HG03025 (cell line): Measurements from ENCODE around the gene TDRD7.
"Not testable (repeated sequence)": the region's sequence is repeated elsewhere in the genome, so short reads cannot be mapped to it uniquely, and the experiment has no call there.

Experiments
- ATAC-seq: cut with Tn5 transposase; IDR thresholded peaks from one replicate; pipeline ENCODE4 v1.9.1; 2021; ENCODE audit warnings: mild to moderate bottlenecking, moderate library complexity; ENCODE audit not compliant: unreplicated experiment, low FRiP score

Gene TDRD7

GRCh38 chr9:97418880-97419279 is 7.0 kb downstream of the TDRD7 start:
- ATAC-seq, result no peak

GRCh38 chr9:97419309-97419867 is 7.5 kb downstream of the TDRD7 start:
- no peak for ATAC-seq

GRCh38 chr9:97425336-97425972 is 13.6 kb downstream of the TDRD7 start:
- ATAC-seq, result no peak

GRCh38 chr9:97425973-97426336 is 14.1 kb downstream of the TDRD7 start:
- no peak for ATAC-seq

- ATAC-seq, result no peak
Measured at GRCh38 chr9:97427885-97428284, 16.0 kb downstream of the TDRD7 start.

- no peak for ATAC-seq
Measured at GRCh38 chr9:97430316-97431043, 18.6 kb downstream of the TDRD7 start.

GRCh38 chr9:97431044-97431441 is 19.1 kb downstream of the TDRD7 start:
- ATAC-seq, result no peak

- no peak for ATAC-seq
Measured at GRCh38 chr9:97431549-97432143, 19.8 kb downstream of the TDRD7 start.

- ATAC-seq, result no peak
Measured at GRCh38 chr9:97437051-97437600, 25.2 kb downstream of the TDRD7 start.

GRCh38 chr9:97438257-97438656 is 26.4 kb downstream of the TDRD7 start:
- no peak for ATAC-seq

GRCh38 chr9:97438666-97439065 is 26.8 kb downstream of the TDRD7 start:
- ATAC-seq, result no peak

GRCh38 chr9:97440160-97440559 is 28.3 kb downstream of the TDRD7 start:
- no peak for ATAC-seq

GRCh38 chr9:97441729-97442128 is 29.8 kb downstream of the TDRD7 start:
- ATAC-seq, result no peak

- no peak for ATAC-seq
Measured at GRCh38 chr9:97445119-97445701, 33.3 kb downstream of the TDRD7 start.

- ATAC-seq, result no peak
Measured at GRCh38 chr9:97447001-97447400, 35.1 kb downstream of the TDRD7 start.

GRCh38 chr9:97453573-97453972 is 41.7 kb downstream of the TDRD7 start:
- ATAC-seq, result not testable (repeated sequence)

- not testable (repeated sequence) for ATAC-seq
Measured at GRCh38 chr9:97456841-97457240, 44.9 kb downstream of the TDRD7 start.

- ATAC-seq, result no peak
Measured at GRCh38 chr9:97459326-97459725, 47.4 kb downstream of the TDRD7 start.

- ATAC-seq, result no peak
Measured at GRCh38 chr9:97462159-97462558, 50.3 kb downstream of the TDRD7 start.

GRCh38 chr9:97462914-97463313 is 51.0 kb downstream of the TDRD7 start:
- no peak for ATAC-seq
